GM18526 (cell line): ENCODE measurements around the gene HAS3.

Experiments used
- POLR2A ChIP-seq: IDR thresholded peaks from 3 replicates; pipeline ENCODE4 v1.6.1; 2011; ENCODE audit not compliant: insufficient read length; ENCODE audit errors: extremely low read depth

The HAS3 gene

GRCh38 chr16:69109486-69110270 is 4.2 kb downstream of the HAS3 start:
- no peak for TF ChIP-seq POLR2A

GRCh38 chr16:69110406-69110805 is 5.0 kb downstream of the HAS3 start:
- TF ChIP-seq POLR2A, result no peak

DNA sequence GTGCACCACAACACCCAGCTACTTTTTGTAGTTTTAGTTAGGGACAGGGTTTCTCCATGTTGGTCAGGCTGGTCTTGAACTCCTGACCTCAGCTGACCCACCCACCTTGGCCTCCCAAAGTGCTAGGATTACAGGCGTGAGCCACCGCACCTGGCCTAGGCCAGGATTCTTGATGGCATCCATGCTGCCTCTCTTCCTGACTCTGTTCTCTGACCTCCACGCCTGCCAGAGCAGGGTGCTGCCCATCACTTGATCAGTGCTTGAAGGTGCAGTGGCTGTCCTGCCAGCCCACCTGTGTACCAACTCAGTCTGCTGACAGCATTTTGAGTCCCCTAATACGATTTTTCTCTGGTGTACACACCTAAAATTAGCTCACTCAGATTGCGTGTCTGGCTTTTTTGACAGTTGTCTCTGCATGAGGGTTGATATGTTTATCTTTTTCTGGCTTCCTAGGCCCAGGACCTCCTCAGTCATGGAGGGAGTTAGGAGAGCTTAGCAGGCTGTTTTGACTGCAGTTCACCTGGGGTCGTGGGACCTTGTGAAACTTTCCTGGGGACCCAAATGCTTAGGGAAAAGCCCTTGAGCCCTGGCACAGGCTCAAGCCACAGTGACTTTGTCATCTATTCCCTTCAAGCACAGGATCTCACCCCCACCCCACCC is 5.9 kb downstream of the HAS3 start:
- TF ChIP-seq POLR2A, result no peak

DNA sequence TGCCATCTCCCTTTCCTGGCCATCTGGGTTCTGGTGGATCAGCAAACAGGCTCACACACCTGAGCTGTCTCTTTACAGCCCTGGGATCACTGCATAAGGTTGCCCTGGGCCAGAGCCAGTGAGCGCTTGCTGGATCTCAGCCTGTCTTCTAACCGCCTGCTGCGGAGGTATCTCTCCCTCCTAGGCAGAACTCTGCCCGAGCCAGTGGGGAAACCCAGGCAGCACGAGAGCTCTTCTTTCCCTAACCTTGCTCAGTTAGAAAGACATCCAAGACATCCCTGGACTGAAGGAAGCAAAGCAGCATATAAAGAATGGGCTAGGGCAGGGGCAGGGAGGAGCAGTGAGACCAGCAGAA is 6.4 kb downstream of the HAS3 start:
- no peak for TF ChIP-seq POLR2A

DNA sequence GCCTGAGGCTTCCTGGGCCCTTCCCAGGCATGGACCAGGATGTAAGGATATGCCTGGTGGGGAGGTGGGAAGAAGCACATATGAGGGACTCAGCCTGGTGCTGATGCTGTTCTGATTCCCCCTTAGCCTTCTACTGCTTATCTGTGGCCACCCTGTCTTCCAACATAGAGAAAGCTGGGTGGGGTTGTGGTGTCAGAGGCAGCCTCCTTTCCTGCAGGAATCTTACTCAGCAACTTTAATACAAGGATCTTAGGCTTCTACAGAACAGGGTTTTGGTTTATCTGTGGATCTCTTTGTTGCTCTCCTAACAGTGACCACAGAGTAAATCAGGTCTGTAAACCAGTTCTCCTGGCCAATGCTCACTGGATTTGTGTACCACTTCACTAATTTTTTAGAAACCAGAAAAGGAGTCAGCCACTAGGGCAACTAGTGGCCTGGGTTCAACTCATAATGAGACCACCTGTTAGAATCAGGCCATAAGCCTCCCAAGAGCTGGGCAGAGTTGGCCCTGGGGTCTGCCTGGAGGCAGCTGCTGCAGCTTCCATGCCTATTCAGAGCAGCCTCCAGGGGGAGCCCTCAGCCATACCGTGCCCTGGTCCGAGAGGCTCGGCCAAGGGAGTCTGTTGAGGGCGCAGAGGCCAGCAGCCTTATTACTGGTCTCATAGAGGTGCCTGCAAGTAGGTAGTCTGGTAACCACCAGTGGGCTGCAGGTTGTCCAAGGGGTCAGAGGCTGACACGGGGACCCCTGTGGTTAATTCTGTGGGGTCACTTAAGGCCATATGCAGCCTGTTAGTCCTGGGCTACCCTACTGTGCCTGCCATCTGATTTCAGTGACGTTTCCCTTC is 7.1 kb downstream of the HAS3 start:
- no peak for TF ChIP-seq POLR2A

GRCh38 chr16:69113216-69113615 is 7.8 kb downstream of the HAS3 start:
- no peak for TF ChIP-seq POLR2A

GRCh38 chr16:69114346-69114975 is 9.0 kb downstream of the HAS3 start:
- no peak for TF ChIP-seq POLR2A

DNA sequence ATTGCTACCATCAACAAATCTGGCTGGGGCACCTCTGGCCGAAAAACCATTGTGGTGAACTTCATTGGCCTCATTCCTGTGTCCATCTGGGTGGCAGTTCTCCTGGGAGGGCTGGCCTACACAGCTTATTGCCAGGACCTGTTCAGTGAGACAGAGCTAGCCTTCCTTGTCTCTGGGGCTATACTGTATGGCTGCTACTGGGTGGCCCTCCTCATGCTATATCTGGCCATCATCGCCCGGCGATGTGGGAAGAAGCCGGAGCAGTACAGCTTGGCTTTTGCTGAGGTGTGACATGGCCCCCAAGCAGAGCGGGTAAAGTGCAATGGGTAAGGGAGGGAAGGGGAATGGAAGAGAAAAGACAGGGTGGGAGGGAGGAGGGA is 9.5 kb downstream of the HAS3 start:
- no peak for TF ChIP-seq POLR2A

DNA sequence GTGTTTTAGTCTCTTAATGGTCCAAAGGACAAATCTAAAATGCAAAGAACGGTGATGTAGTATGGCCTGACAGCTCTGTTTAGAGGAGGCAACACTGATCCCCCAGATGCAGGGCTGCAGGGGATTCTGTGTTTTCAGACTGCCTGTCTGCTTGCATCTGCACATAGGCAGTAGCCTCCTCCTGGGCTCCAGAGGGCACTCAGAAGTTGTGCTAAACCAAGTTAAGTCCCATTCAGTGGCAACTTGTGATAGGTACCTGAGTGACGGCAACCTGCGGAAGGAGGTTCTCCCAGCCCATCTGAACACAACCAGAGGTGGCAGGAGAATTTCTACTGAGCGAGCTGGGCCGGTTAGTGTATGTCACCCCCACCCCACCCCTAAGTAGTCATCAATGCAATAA is 9.9 kb downstream of the HAS3 start:
- no peak for TF ChIP-seq POLR2A

DNA sequence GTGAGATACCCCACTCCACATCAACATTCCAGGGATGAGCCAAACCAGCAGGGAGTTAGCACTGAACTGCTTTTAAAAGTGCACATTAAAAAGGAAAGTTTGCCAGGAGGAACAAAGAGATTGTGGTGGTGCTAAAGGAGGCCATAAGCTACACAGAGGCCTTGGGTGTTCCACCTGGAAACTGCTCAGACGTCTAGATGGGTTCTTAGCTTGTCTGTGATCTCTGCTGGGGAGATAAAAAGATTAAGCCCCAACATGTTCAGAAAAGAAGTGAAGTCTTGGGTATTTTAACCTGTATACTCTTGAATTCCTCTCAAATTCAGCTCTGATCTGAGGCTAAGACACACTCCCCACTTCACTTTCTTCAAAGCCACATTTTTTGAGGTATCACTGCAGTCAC is 10.4 kb downstream of the HAS3 start:
- no peak for TF ChIP-seq POLR2A

DNA sequence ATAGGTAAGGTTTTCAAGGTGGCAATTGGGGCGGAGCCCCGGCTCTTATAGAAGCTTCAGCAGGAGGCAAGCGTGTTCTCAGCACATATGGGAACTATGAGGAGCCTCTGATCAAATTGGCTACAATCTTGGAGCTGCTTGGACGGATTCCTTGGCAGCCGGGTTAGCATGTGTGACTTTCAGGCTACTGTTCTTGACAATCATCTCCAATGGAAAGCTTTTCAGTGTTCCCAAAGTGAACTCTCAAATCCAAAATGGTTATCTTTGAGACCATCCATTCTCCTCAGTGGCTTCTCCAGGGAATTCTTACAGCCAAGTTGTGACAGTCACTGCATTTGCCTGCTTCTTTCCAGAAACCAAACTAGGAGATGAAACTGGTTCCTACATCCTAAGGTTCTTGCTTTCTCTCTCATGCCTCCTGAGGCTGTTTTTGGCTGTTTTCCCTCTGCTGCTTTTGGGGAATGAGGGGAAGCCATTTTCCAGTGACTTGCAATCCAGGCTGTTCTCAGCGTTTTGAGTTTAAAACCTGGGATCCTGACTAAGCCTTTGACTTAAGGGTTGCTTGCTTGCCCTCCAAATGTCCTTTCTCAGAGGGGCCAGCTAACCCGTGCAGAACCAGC is 10.9 kb downstream of the HAS3 start:
- TF ChIP-seq POLR2A, result no peak

- TF ChIP-seq POLR2A, result no peak
These were observed 11.5 kb downstream of the HAS3 start for GRCh38 chr16:69116906-69117305.

DNA sequence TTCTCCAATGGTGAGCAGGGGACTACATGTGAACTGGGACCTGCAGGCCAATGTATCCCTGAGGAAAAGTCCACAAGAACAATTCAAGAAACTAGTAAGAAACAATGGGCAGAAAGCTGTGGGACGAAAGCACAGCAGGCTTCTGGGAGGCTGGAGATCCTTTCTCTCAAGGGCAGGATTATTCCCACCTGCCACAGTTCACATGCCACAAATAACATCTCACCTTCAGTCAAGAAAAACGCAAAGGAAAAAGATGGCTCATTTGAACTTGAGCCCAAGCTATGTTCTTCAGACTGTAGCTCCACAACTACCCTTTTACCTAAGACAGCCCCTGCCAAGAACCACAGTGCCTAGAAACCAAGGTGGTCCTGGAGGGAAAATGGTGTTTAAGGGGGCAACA is 13.0 kb downstream of the HAS3 start:
- no peak for TF ChIP-seq POLR2A

DNA sequence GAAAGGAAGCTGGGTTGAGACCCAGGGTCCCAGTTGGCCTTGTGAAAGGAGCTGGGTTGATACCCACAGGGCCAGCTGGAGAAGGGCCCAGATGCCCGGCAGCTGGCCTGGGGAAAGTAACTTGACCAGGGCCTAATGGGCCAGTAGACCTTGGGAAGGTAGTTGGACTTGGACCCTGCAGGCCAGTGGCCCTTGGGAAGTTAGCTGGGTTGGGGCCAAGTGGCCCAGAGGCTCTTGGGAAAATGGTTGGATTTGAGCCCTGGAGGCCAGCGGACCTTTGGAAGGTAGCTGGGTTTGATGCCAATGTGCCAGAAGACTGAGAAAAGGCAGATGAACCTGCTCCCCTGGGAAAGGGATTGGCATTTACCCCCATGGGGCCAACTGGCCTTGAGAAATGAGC is 13.5 kb downstream of the HAS3 start:
- TF ChIP-seq POLR2A, result no peak

DNA sequence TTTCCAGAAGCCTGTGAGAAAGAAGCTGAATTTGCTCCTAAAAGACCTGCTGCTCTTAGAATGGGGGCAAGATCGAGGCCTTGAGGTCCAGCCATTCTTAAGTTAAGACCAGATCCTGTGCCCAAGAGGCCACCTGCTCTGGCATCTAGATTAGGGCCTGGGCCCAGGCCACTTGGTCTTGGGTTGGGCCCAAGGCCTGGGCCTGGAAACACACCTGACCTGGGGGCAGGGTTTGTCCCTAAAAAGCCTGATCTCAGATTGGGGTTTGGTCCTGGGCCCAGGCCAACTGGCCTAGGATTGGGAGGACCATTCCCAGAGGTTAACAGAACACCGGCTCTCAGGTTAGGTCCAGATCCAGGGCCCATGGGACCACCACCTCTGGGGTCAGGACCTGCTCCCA is 14.1 kb downstream of the HAS3 start:
- TF ChIP-seq POLR2A, result no peak

- no peak for TF ChIP-seq POLR2A
These were observed 14.7 kb downstream of the HAS3 start for GRCh38 chr16:69120096-69120664.
